RWPE1 (cell line): Measurements from ENCODE around the gene CRACR2A.
A peak's percentile ranks its signal among the peaks of the same experiment; 100 is the strongest.

Source experiments
- CTCF ChIA-PET: fragments of 350-600 bp; sonication (Branson Sonifier 250); formaldehyde crosslinking; extraction: SDS; loops from one replicate; lab custom pipeline; 2021; lab: Yijun Ruan, JAX
- POLR2A ChIA-PET: fragments of 400-600 bp; formaldehyde crosslinking; extraction: SDS; loops from one replicate; lab custom pipeline; 2020; ENCODE audit warnings: antibody characterized with exemption; ENCODE audit not compliant: low non-redundant PET; lab: Yijun Ruan, JAX
- DNase-seq: peaks from one replicate; pipeline ENCODE4 v3.0.0; 2012; ENCODE audit warnings: low spot score
- H3K27ac ChIP-seq: fragments of 450-650 bp; 2 replicates; pipeline ENCODE4 v1.5.1; 2017
- TF ChIP-seq, protein P1 (sequence below): fragments of 450-650 bp; conservative IDR thresholded peaks from 2 replicates; pipeline ENCODE4 v1.5.1; 2017; ENCODE audit warnings: low read depth, mild to moderate bottlenecking

The CRACR2A gene

DNA sequence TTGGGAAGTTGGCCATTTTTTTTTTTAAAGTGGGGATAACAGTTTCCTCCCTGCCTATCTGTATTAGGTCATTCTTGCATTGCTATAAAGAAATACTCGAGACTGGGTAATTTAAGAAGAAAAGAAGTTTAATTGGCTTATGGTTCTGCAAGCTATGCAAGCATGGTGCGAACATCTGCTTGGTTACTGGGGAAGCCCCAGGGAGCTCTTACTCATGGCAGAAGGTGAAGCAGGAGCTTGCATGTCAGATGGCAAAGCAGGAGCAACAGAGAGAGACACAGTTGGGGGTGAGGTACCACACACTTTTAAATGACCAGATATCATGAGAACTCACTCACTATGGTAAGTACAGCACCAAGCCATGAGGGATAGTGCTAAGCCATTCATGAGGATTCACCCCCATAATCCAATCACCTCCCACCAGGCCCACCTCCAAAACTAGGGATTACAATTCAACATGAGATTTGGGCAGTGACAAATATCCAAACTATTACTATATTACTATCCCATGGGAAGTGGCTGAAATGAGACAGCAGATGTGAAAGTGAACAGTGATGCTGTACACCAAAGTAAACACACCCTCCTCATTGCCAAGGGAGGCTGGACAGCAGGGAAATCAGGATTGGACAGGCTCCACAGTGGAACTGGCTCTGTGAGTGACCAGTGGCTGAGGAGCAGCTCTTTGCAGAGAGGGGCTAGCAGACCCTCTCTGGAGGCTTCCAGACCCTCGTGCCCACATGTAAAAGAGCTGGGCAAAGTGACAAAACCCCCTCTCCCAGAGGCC lies 40.5 kb downstream of the CRACR2A start:
- no peak overlapping the region for H3K27ac ChIP-seq
- CTCF ChIA-PET = no interaction called here
- TF ChIP-seq, protein P1, sequence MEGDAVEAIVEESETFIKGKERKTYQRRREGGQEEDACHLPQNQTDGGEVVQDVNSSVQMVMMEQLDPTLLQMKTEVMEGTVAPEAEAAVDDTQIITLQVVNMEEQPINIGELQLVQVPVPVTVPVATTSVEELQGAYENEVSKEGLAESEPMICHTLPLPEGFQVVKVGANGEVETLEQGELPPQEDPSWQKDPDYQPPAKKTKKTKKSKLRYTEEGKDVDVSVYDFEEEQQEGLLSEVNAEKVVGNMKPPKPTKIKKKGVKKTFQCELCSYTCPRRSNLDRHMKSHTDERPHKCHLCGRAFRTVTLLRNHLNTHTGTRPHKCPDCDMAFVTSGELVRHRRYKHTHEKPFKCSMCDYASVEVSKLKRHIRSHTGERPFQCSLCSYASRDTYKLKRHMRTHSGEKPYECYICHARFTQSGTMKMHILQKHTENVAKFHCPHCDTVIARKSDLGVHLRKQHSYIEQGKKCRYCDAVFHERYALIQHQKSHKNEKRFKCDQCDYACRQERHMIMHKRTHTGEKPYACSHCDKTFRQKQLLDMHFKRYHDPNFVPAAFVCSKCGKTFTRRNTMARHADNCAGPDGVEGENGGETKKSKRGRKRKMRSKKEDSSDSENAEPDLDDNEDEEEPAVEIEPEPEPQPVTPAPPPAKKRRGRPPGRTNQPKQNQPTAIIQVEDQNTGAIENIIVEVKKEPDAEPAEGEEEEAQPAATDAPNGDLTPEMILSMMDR = no peak
- POLR2A ChIA-PET = no interaction called here
- no peak for DNase-seq

DNA sequence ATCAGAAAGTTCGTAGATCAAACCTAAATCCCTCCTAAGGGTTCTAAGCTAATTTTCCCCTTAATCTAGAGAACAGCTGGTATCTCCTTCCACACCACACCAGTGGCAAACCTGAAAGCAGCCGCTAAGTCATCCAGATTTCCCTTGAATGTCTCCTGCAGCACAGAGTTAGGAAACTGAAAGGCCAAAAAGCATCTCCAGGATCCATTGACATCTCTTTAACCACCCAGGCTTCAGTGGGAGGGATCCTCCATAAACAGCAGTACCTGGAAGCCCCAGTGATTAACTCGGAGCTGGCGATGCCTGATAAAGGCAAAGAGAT lies 47.6 kb downstream of the CRACR2A start:
- TF ChIP-seq, protein P1 = no peak
- ChIA-PET CTCF (no interaction called here), POLR2A (interaction anchor here (0.6 kb wide), 1 partner anchor 17 kb away, joined by 3 read pairs; no protein-coding TSS in a partner anchor)
- DNase-seq = no peak
- H3K27ac ChIP-seq = no peak overlapping the region

DNA sequence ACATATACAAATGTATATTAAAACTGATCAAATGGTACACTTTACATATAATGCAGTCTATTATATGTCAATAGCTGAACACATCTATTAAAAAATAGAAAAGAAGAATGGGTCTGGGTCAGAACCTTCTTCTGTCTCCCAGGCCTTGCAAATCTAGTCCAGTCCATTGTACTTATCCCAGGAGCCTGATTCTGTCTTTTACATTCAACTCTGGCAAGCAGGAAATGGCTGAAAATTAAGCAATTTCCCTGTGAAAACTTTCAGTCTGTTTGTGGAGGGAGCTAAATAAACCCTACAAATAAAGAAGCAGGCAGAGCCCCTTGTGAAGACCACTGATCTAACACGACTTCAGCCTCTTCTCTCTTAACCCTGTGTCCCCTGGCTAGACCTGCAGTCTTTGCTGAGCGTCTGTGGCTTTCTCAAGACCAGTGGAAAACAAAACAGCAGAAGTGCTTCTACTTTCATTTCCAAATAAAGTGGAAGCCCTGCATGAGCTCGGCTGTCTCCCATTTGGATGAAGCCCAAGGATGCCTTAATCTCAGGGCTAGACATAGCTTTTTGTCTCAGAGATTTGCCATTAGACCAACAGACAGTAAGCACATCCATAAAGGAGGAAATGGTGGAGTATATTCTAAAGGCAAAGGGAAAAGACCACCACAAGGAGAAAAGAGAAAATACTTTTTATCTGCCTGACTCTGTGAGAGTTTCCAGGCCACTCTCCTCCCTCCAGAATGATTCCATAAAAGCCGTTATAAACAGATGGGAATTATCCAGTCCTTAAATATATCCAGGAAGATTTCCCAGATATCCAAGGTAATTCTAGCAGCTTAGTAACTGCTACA lies 48.2 kb downstream of the CRACR2A start:
- H3K27ac ChIP-seq = no peak overlapping the region
- DNase-seq = no peak
- ChIA-PET POLR2A (interaction anchor here (0.6 kb wide), 1 partner anchor 16 kb away, joined by 3 read pairs; no protein-coding TSS in a partner anchor), CTCF (interaction anchor here (0.7 kb wide), 1 partner anchor 338 kb away, joined by 4 read pairs; no protein-coding TSS in a partner anchor)
- TF ChIP-seq, protein P1 = no peak

DNA sequence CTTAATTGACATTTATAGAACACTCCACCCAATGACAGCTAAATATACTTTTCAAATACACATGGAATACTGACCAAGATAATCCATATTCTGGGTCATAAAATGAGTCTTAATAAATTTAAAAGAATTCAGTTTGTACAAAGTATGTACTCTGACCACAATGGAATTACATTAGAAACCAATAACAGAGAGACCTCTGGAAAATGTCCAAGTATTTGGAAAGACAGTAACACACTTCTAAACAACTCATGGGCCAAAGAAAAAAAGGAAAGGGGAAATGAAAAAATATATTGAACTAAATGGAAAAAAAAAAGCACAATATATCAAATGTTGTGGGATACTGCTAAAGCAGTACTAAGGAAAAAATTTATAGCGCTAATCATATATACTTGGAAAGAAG lies 52.0 kb downstream of the CRACR2A start:
- CTCF ChIA-PET = no interaction called here
- no peak for DNase-seq
- TF ChIP-seq, protein P1 = no peak
- H3K27ac ChIP-seq = no peak overlapping the region
- POLR2A ChIA-PET = no interaction called here

DNA sequence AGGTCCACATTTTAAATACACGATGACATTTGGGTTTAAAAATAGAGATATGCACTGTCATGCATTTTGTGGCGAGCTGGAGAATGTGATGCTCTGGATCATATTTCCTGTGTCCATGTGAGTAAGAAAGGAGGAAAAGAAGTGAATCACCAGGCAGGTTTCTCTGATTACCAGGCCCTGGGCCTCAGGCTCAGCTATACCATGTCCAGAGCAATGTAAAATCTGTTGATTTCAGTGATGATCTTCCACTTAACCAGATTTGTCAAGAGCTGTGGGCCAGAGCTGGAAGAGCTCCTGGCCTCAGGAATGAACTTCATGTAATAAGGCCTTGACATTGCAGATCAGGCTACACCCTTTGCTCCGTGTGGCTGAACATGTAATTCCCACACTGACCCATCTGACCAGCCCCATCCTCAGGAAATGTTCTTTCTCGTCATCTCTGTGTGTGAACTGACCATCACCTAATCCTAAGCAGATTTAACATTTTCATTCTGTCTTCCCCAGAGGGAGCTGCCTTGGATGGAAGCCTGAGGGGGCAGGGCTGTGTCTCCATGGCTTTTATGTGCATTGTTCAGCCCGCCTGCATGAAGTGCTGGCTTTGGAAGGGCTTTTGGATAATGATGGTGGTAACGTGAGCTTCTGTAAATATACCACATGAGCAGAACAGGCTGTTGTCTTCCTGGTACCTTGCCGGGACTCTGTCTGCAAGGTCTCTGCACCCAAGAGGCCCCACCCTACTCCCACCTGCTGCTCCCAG lies 54.5 kb downstream of the CRACR2A start:
- ChIA-PET CTCF (interaction anchor here (0.9 kb wide), 1 partner anchor 22 kb away, joined by 4 read pairs; no protein-coding TSS in a partner anchor), POLR2A (no interaction called here)
- TF ChIP-seq, protein P1 = no peak
- peak overlapping the region; percentile 31; the same call in 1 of the 2 replicates for H3K27ac ChIP-seq
- DNase-seq = peak; percentile 73

DNA sequence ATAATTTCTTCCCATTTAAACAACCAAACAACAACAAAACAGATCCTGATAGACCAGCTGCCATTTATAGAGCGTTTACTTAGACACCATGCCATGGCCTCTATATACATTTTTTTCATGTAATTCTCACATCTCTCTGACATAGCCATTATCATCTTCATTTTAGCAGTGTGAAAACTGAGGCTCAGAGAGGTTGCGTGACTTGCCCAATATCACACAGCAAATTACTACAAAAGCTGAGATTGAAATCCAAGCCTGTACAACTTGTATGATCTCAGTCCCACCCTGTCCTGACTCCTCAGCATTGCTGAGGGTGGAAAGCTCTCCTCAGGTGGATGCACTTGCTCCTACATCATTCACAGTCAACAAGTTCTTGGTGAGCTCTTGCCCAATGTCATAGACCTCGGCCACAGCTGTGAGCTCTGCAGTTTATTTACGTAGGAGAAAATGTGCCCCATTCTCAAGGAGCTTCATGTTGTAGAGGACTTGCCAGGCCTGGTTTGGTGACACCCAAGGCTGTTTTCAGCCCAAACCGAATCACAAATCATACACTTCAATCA lies 55.5 kb downstream of the CRACR2A start:
- TF ChIP-seq, protein P1 = no peak
- ChIA-PET CTCF (interaction anchor here (0.6 to 0.7 kb wide), 2 partner anchors 382 to 1723 kb away, joined by 3 read pairs; no protein-coding TSS in a partner anchor), POLR2A (no interaction called here)
- DNase-seq = no peak
- no peak overlapping the region for H3K27ac ChIP-seq
